ENCODE data around the gene LGALS3BP.

The LGALS3BP gene

DNA sequence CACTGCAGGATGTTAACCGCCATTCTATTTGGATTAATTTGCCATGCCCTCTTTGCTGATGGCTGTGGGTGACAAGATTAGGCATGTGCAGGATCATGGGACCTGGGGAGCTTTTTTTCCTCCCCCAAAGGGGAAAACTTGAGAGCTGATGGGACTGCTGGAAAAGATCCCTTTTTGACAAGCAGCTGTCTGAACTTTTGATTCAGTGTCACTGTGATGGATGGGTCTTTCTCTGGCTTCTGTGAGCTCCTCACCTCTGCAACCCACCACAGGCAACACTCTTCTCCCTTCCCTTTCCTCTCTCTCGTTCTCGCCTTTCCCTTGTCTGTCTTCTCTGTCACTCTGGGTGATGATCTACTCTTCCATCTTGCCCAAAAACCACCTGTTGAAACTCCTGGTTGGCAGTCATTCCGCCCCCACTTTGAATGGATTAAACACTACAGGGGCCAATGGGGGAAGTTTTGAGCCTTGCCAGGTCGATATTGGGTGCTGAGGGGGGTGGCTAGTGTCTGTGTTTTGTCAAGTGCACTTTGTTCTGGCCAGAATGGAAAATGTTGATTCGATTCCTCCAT, 32.9 kb upstream of the LGALS3BP start:
- Histone ChIP-seq H3K27me3 (ENCODE audit: insufficient read depth, low read length) (no peaks in the 10 kb centered on the region), H3K4me2 (ENCODE audit: low read length) (no peak overlapping the region), H3K9me2 (ENCODE audit: low read depth, low read length) (no peaks in the 10 kb centered on the region), H2AFZ (ENCODE audit: low read length) (no peak overlapping the region), H3K4me3 (ENCODE audit: low read depth, low read length, poor library complexity, severe bottlenecking) (no peak overlapping the region), H3K9ac (ENCODE audit: low read length) (no peak overlapping the region), H3F3A (ENCODE audit: insufficient read depth, low read length) (no peaks in the 10 kb centered on the region), H3K4me1 (ENCODE audit: insufficient read depth, low read length, severe bottlenecking) (peaks cover 21% of the 10 kb centered on the region), H3K79me2 (ENCODE audit: insufficient read depth, low read length) (no peaks in the 10 kb centered on the region), H3K27ac (ENCODE audit: low read depth, low read length, poor library complexity, severe bottlenecking) (no peak overlapping the region), H3K9me3 (ENCODE audit: low read length) (peaks cover 20% of the 10 kb centered on the region; the same call in 1 of the 2 replicates), H4K20me1 (ENCODE audit: insufficient read depth, low read length) (no peaks in the 10 kb centered on the region), H3K36me3 (ENCODE audit: insufficient read depth, low read length) (no peaks in the 10 kb centered on the region)
- TF ChIP-seq EZH2 (IDR thresholded peaks at IDR 0.05; ENCODE audit: borderline replicate concordance, low read length): no peak

DNA sequence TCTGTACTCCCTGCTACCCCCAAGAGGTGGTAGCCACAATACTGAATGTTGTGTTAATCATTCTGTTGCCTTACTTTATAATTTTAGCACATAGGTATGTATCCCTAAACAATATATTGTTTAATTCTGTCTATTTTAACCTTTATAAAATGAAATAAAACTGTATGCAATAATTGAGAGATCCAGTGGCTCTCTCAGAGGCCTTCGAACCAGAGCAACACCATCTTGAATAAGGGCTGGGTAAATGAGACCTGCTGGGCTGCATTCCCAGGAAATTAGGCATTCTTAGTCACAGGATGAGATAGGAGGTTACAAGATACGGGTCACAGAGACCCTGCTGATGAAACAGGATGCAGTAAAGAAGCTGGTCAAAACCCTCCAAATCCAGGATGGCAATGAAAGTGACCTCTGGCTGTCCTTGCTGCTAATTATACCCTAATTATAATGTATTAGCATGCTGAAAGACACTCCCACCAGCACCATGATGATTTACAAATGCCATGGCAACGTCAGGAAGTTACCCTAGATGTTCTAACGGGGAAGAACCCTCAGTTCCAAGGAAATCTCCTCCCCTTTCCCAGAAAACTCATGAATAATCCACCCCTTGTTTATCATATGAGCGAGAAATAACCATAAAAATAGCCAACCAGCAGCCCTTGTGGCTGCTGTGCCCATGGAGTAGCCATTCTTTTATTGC, 31.9 kb upstream of the LGALS3BP start:
- Histone ChIP-seq H3K36me3 (ENCODE audit: insufficient read depth, low read length) (no peaks in the 10 kb centered on the region), H3K9me3 (ENCODE audit: low read length) (peaks cover 20% of the 10 kb centered on the region; the same call in 1 of the 2 replicates), H4K20me1 (ENCODE audit: insufficient read depth, low read length) (no peaks in the 10 kb centered on the region), H3K9me2 (ENCODE audit: low read depth, low read length) (no peaks in the 10 kb centered on the region), H3K79me2 (ENCODE audit: insufficient read depth, low read length) (no peaks in the 10 kb centered on the region), H3F3A (ENCODE audit: insufficient read depth, low read length) (no peaks in the 10 kb centered on the region), H3K4me2 (ENCODE audit: low read length) (no peak overlapping the region), H2AFZ (ENCODE audit: low read length) (no peak overlapping the region), H3K27me3 (ENCODE audit: insufficient read depth, low read length) (no peaks in the 10 kb centered on the region), H3K4me3 (ENCODE audit: low read depth, low read length, poor library complexity, severe bottlenecking) (no peak overlapping the region), H3K27ac (ENCODE audit: low read depth, low read length, poor library complexity, severe bottlenecking) (no peak overlapping the region), H3K4me1 (ENCODE audit: insufficient read depth, low read length, severe bottlenecking) (peaks cover 23% of the 10 kb centered on the region), H3K9ac (ENCODE audit: low read length) (no peak overlapping the region)
- TF ChIP-seq, protein P1, sequence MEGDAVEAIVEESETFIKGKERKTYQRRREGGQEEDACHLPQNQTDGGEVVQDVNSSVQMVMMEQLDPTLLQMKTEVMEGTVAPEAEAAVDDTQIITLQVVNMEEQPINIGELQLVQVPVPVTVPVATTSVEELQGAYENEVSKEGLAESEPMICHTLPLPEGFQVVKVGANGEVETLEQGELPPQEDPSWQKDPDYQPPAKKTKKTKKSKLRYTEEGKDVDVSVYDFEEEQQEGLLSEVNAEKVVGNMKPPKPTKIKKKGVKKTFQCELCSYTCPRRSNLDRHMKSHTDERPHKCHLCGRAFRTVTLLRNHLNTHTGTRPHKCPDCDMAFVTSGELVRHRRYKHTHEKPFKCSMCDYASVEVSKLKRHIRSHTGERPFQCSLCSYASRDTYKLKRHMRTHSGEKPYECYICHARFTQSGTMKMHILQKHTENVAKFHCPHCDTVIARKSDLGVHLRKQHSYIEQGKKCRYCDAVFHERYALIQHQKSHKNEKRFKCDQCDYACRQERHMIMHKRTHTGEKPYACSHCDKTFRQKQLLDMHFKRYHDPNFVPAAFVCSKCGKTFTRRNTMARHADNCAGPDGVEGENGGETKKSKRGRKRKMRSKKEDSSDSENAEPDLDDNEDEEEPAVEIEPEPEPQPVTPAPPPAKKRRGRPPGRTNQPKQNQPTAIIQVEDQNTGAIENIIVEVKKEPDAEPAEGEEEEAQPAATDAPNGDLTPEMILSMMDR (IDR thresholded peaks at IDR 0.05; ENCODE audit: low read length): no peak
- no peak for TF ChIP-seq EZH2 (IDR thresholded peaks at IDR 0.05; ENCODE audit: borderline replicate concordance, low read length)

DNA sequence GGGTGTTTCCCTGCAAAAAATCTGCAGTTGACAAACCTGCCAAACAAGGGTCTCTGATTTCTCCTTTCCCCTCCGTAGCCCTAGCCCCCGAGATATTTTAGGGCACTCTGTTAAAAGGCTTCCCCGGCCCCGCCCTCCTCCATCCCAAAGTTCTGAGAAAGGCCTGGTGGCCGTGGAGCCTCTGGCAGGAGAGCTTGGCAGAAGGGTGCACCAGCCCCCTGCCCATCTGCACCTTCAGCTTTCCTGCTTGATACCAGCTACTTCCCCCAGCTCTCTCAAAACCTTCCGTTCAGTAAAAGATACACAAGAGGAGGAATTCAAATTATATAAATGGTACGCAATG, 30.6 kb upstream of the LGALS3BP start:
- no peak overlapping the region for H3K27ac ChIP-seq (ENCODE audit: low read depth, low read length, poor library complexity, severe bottlenecking)
- peak overlapping the region; percentile 93 for H3K4me3 ChIP-seq (ENCODE audit: low read depth, low read length, poor library complexity, severe bottlenecking)
- H3K36me3 ChIP-seq (ENCODE audit: insufficient read depth, low read length): no peaks in the 10 kb centered on the region
- H4K20me1 ChIP-seq (ENCODE audit: insufficient read depth, low read length): no peaks in the 10 kb centered on the region
- no peaks in the 10 kb centered on the region for H3K27me3 ChIP-seq (ENCODE audit: insufficient read depth, low read length)
- H3K9ac ChIP-seq (ENCODE audit: low read length): peak overlapping the region; percentile 92
- TF ChIP-seq, protein P1 (IDR thresholded peaks at IDR 0.05; ENCODE audit: low read length): no peak
- TF ChIP-seq EZH2 (IDR thresholded peaks at IDR 0.05; ENCODE audit: borderline replicate concordance, low read length): no peak
- H3K79me2 ChIP-seq (ENCODE audit: insufficient read depth, low read length): no peaks in the 10 kb centered on the region
- H3K9me3 ChIP-seq (ENCODE audit: low read length): peaks cover 14% of the 10 kb centered on the region; the same call in 1 of the 2 replicates
- peaks cover 23% of the 10 kb centered on the region for H3K4me1 ChIP-seq (ENCODE audit: insufficient read depth, low read length, severe bottlenecking)
- H3K9me2 ChIP-seq (ENCODE audit: low read depth, low read length): no peaks in the 10 kb centered on the region
- peak overlapping the region; percentile 76 for H3K4me2 ChIP-seq (ENCODE audit: low read length)
- no peaks in the 10 kb centered on the region for H3F3A ChIP-seq (ENCODE audit: insufficient read depth, low read length)
- peak overlapping the region; percentile 51; the same call in 1 of the 2 replicates for H2AFZ ChIP-seq (ENCODE audit: low read length)

All from OCI-LY1 (cell line).